ENCODE measurements around the gene TMCO5A. TPM values are rescaled to one million over a fixed set of nuclear protein-coding genes. Genes with fewer than 3 reads are reported as not detected.

Gene TMCO5A
- total RNA-seq = not detected

- no peak for DNase-seq
- no peaks in the 10 kb centered on the region for H3K9me3 Mint-ChIP-seq (ENCODE audit: low read depth)
- ChIA-PET CTCF (no interaction called here), POLR2A (no interaction called here)
- peaks cover 2% of the 10 kb centered on the region for H3K27me3 Mint-ChIP-seq
- no peak within 1 kb of the TSS for H3K27ac Mint-ChIP-seq
- ATAC-seq = no peak
- no peaks in the 10 kb centered on the region for H3K4me1 Mint-ChIP-seq
- H3K36me3 Mint-ChIP-seq (ENCODE audit: low read depth) = no peaks in the 10 kb centered on the region
- intact Hi-C loops (cut with DNase I, micrococcal nuclease) = no loop called here
- H3K4me3 Mint-ChIP-seq = no peak within 1 kb of the TSS
These were observed at the start of gene TMCO5A for GRCh38 chr15:37934340-37934739. Gene TMCO5A (plus strand): TSS chr15:37934640. CDS start chr15:37936324, 1,684 bp downstream.

DNA sequence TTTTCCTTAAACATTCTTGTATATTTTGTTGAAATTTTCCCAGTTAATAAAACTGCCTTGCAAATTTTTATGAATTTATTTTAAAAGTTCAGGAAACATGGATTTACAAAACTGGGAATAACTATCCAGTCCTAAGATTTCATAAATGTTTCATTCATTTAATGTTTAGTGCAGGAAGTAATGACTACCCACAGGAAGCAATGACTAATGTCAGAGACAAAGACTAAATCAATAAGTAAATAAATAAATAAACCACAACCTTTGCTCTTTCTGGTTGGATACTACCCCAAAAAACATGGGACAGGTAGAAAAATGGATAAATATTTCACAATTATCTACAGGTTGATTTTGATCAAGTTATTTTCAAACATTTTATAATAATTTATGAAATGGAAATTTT is 48.8 kb upstream of the TMCO5A start:
- no peak overlapping the region for H3K27ac Mint-ChIP-seq
- CTCF ChIA-PET = no interaction called here
- peaks cover 9% of the 10 kb centered on the region for H3K27me3 Mint-ChIP-seq
- POLR2A ChIA-PET = no interaction called here
- ATAC-seq (no peak), DNase-seq (no peak)
- intact Hi-C loops (cut with DNase I, micrococcal nuclease) = loop anchor here (10.0 kb wide), 2 partner anchors 469 to 1001 kb away; no protein-coding TSS in a partner anchor
- no peaks in the 10 kb centered on the region for H3K9me3 Mint-ChIP-seq (ENCODE audit: low read depth)
- H3K4me1 Mint-ChIP-seq = no peaks in the 10 kb centered on the region
- no peaks in the 10 kb centered on the region for H3K36me3 Mint-ChIP-seq (ENCODE audit: low read depth)
- H3K4me3 Mint-ChIP-seq = no peak overlapping the region

- Mint-ChIP-seq H3K4me3 (no peak overlapping the region), H3K27me3 (peaks cover 7% of the 10 kb centered on the region), H3K36me3 (ENCODE audit: low read depth) (no peaks in the 10 kb centered on the region), H3K9me3 (ENCODE audit: low read depth) (no peaks in the 10 kb centered on the region), H3K27ac (no peak overlapping the region), H3K4me1 (no peaks in the 10 kb centered on the region)
- intact Hi-C loops (cut with DNase I, micrococcal nuclease) = loop anchor here (10.0 kb wide), 2 partner anchors 466 to 1004 kb away; no protein-coding TSS in a partner anchor
- ATAC-seq = no peak
- CTCF ChIA-PET = no interaction called here
- DNase-seq = no peak
- POLR2A ChIA-PET = no interaction called here
These were observed 46.1 kb upstream of the TMCO5A start for GRCh38 chr15:37888356-37888755.

GRCh38 chr15:37891766-37892368 is 42.6 kb upstream of the TMCO5A start:
- Mint-ChIP-seq H3K4me1 (no peaks in the 10 kb centered on the region), H3K27ac (no peak overlapping the region), H3K9me3 (ENCODE audit: low read depth) (no peaks in the 10 kb centered on the region), H3K36me3 (ENCODE audit: low read depth) (no peaks in the 10 kb centered on the region), H3K27me3 (peaks cover 10% of the 10 kb centered on the region), H3K4me3 (no peak overlapping the region)
- CTCF ChIA-PET = interaction anchor here (0.7 to 2.1 kb wide), 3 partner anchors 11 to 1112 kb away, joined by 3 to 13 read pairs (median 5); no protein-coding TSS in a partner anchor
- ATAC-seq (peak; percentile 39), DNase-seq (peak; percentile 4)
- intact Hi-C loops (cut with DNase I, micrococcal nuclease) = no loop called here
- POLR2A ChIA-PET = no interaction called here

GRCh38 chr15:37893309-37893708 is 41.1 kb upstream of the TMCO5A start:
- Mint-ChIP-seq H3K27ac (no peak overlapping the region), H3K4me3 (no peak overlapping the region), H3K4me1 (no peaks in the 10 kb centered on the region), H3K9me3 (ENCODE audit: low read depth) (no peaks in the 10 kb centered on the region), H3K36me3 (ENCODE audit: low read depth) (no peaks in the 10 kb centered on the region), H3K27me3 (peaks cover 11% of the 10 kb centered on the region)
- DNase-seq = no peak
- ChIA-PET POLR2A (no interaction called here), CTCF (interaction anchor here (1.5 kb wide), 1 partner anchor 9 kb away, joined by 4 read pairs; no protein-coding TSS in a partner anchor)
- no peak for ATAC-seq
- intact Hi-C loops (cut with DNase I, micrococcal nuclease) = no loop called here

DNA sequence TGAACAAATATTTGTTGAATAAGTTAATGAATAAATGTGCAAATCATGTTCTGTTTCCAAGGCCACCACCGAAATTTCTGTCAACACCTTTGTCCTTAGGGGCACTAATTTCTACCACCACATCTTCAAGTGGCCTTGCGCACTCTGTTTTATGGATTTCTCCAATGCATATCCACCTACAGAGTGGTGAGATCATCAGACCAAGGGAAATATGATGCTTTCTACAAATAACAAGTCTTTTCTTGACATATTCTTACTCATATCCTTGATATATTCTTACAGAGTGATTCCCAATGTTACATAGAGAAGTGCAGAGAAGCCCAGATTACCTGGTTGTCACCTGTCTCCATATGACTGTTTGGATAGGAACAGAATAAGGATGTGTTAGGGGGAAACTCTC is 36.1 kb upstream of the TMCO5A start:
- Mint-ChIP-seq H3K36me3 (ENCODE audit: low read depth) (no peaks in the 10 kb centered on the region), H3K27me3 (peaks cover 6% of the 10 kb centered on the region), H3K9me3 (ENCODE audit: low read depth) (no peaks in the 10 kb centered on the region), H3K27ac (no peak overlapping the region), H3K4me1 (no peaks in the 10 kb centered on the region), H3K4me3 (no peak overlapping the region)
- POLR2A ChIA-PET = no interaction called here
- no peak for ATAC-seq
- intact Hi-C loops (cut with DNase I, micrococcal nuclease) = no loop called here
- no peak for DNase-seq
- CTCF ChIA-PET = interaction anchor here (1.1 kb wide), 1 partner anchor 11 kb away, joined by 4 read pairs; no protein-coding TSS in a partner anchor

GRCh38 chr15:37900326-37901221 is 33.9 kb upstream of the TMCO5A start:
- no peak overlapping the region for H3K4me3 Mint-ChIP-seq
- DNase-seq (no peak), ATAC-seq (no peak)
- no peak overlapping the region for H3K27ac Mint-ChIP-seq
- peaks cover 6% of the 10 kb centered on the region for H3K27me3 Mint-ChIP-seq
- no peaks in the 10 kb centered on the region for H3K36me3 Mint-ChIP-seq (ENCODE audit: low read depth)
- H3K9me3 Mint-ChIP-seq (ENCODE audit: low read depth) = no peaks in the 10 kb centered on the region
- no peaks in the 10 kb centered on the region for H3K4me1 Mint-ChIP-seq
- POLR2A ChIA-PET = no interaction called here
- CTCF ChIA-PET = no interaction called here
- intact Hi-C loops (cut with DNase I, micrococcal nuclease) = no loop called here

DNA sequence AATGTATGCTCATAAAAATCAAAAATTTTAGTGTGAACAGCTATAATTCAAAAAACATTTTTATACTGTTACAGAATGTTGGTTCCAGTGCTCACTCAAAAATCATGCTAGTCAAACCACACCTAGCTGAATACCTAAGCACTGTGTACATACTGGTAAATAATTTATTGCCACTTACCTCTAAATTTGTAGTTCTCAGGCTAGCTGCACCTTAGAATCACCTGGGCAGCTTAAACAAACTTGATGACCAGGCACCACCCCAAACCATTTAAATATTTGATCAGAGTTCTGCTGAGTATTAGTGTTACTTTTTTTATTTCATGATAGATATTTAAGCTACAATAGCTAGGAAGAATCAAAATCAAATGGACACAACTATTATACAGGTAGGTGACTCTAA is 32.3 kb upstream of the TMCO5A start:
- Mint-ChIP-seq H3K4me1 (no peaks in the 10 kb centered on the region), H3K27me3 (no peaks in the 10 kb centered on the region), H3K36me3 (ENCODE audit: low read depth) (no peaks in the 10 kb centered on the region), H3K4me3 (no peak overlapping the region), H3K9me3 (ENCODE audit: low read depth) (no peaks in the 10 kb centered on the region), H3K27ac (no peak overlapping the region)
- ChIA-PET CTCF (no interaction called here), POLR2A (no interaction called here)
- intact Hi-C loops (cut with DNase I, micrococcal nuclease) = no loop called here
- ATAC-seq (no peak), DNase-seq (no peak)

DNA sequence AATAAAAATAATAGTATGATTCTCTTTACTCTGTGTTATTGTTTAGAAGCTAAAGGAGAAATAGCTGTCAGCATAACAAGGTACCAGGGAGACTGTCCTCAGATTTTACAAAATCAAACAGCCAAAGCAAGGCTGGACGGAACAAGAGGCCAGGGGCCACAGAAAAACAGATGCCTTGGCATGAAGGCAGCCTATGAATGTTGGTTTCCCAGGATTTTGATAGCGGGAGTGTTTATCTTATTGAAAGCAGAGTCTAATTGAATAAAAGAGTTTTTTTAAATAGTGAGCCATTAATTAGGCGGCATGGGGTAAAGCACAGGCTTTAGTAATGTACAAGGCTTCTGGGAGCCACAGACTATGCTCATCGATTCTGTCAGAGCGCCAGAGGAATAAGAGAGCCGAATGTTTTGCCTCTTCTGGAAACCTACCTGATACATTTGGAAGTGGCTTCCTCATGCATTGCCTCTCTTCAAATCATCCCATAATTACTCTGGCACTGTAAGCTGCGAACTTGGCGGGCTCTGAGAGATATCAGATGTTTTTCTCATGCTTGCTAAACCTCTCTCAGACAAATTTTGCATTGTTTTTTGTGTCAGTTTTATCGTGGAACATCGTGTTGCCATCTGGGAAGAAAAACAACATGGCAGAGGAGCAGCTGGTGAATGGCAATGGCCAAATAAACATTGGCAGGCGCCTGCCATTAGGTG is 30.4 kb upstream of the TMCO5A start:
- DNase-seq = no peak
- Mint-ChIP-seq H3K36me3 (ENCODE audit: low read depth) (no peaks in the 10 kb centered on the region), H3K9me3 (ENCODE audit: low read depth) (no peaks in the 10 kb centered on the region), H3K27ac (no peak overlapping the region), H3K4me3 (no peak overlapping the region), H3K27me3 (no peaks in the 10 kb centered on the region), H3K4me1 (no peaks in the 10 kb centered on the region)
- intact Hi-C loops (cut with DNase I, micrococcal nuclease) = no loop called here
- POLR2A ChIA-PET = interaction anchor here (0.5 kb wide), 1 partner anchor 1756 kb away, joined by 3 read pairs; no protein-coding TSS in a partner anchor
- no peak for ATAC-seq
- CTCF ChIA-PET = no interaction called here

- CTCF ChIA-PET = no interaction called here
- Mint-ChIP-seq H3K4me3 (no peak overlapping the region), H3K27me3 (no peaks in the 10 kb centered on the region), H3K27ac (no peak overlapping the region), H3K36me3 (ENCODE audit: low read depth) (no peaks in the 10 kb centered on the region), H3K9me3 (ENCODE audit: low read depth) (no peaks in the 10 kb centered on the region), H3K4me1 (no peaks in the 10 kb centered on the region)
- DNase-seq (no peak), ATAC-seq (no peak)
- POLR2A ChIA-PET = no interaction called here
- intact Hi-C loops (cut with DNase I, micrococcal nuclease) = no loop called here
These were observed 27.3 kb upstream of the TMCO5A start for GRCh38 chr15:37907136-37907535.

DNA sequence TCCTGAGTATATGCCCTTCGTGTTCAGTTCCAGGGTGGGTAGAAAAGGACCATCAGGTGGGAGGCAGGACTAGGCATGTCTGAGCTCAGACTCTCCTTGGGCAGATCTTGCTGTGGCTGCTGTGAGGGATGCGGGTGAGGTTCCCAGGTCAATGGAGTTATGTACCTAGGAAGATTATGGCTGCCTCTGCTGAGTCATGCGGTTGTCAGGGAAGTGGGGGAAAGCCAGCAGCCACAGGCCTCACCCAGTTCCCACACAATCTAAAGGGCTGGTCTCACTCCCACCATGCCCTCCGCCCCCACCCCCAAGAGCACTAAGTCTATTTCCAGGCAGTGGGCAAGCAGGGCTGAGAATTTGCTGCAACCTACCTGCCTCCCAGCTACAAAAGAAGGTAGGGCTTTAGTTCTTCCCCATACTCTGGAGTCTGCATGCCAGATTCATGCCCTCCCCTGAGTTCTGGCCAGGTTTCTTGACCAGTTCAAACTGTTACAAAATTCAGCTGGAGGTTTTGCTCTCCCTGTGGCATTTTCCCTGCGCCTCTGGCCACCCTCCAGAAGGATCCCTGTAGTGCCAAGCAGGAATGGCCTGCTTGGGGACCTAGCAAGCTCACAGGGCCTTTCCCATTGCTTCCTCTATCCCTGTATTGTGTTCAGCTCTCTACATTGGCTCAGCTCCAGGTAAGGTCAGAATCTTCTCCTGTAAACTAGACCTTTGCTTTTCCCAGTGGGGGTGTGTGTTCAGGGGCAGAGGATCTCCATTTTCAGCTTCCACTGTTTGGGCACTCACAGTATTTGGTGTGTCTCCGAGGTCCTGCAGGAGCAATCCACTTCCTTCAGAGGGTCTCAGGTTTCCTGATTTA is 12.7 kb upstream of the TMCO5A start:
- H3K9me3 Mint-ChIP-seq (ENCODE audit: low read depth) = peaks cover 6% of the 10 kb centered on the region
- H3K4me3 Mint-ChIP-seq = no peak overlapping the region
- intact Hi-C loops (cut with DNase I, micrococcal nuclease) = no loop called here
- ATAC-seq = no peak
- no peak for DNase-seq
- H3K36me3 Mint-ChIP-seq (ENCODE audit: low read depth) = no peaks in the 10 kb centered on the region
- CTCF ChIA-PET = interaction anchor here (0.6 kb wide), 1 partner anchor 191 kb away, joined by 3 read pairs; no protein-coding TSS in a partner anchor
- H3K4me1 Mint-ChIP-seq = no peaks in the 10 kb centered on the region
- peaks cover 8% of the 10 kb centered on the region for H3K27me3 Mint-ChIP-seq
- H3K27ac Mint-ChIP-seq = no peak overlapping the region
- POLR2A ChIA-PET = no interaction called here
